Measurements from ENCODE around the gene HMG20A.

DNA sequence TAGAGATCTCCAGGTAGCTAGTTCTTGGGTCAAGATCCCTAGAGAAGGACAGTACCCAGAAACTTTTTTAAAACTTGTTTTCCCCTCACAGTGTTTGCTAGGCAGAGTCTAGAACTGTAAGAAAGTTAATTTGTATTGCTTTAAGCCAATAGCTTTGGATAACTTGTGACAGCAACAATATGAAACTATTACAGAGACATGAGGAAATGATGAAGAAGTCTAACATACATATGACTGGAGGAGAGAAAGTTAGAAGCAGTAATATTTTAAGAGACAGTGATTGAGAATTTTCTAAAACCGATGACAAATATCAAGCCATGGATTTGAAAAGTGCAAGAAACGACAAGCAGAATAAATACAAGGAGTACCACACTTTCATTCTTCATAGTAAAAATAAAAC lies 10.0 kb downstream of the HMG20A start:
- TF ChIP-seq, protein P1, sequence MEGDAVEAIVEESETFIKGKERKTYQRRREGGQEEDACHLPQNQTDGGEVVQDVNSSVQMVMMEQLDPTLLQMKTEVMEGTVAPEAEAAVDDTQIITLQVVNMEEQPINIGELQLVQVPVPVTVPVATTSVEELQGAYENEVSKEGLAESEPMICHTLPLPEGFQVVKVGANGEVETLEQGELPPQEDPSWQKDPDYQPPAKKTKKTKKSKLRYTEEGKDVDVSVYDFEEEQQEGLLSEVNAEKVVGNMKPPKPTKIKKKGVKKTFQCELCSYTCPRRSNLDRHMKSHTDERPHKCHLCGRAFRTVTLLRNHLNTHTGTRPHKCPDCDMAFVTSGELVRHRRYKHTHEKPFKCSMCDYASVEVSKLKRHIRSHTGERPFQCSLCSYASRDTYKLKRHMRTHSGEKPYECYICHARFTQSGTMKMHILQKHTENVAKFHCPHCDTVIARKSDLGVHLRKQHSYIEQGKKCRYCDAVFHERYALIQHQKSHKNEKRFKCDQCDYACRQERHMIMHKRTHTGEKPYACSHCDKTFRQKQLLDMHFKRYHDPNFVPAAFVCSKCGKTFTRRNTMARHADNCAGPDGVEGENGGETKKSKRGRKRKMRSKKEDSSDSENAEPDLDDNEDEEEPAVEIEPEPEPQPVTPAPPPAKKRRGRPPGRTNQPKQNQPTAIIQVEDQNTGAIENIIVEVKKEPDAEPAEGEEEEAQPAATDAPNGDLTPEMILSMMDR (IDR thresholded peaks at IDR 0.05): no peak
- no peak for TF ChIP-seq ZFX (IDR thresholded peaks at IDR 0.05; ENCODE audit: borderline replicate concordance)

All from 22Rv1 (cell line).